Measurements from ENCODE around the gene NRAP. TPM values are rescaled to one million over a fixed set of nuclear protein-coding genes. Genes with fewer than 3 reads are reported as not detected.

The NRAP gene
- total RNA-seq, 1 experiment from 2014 or later: not detected

- Histone ChIP-seq H2BK12ac (ENCODE audit: insufficient read length, low read depth, low read length) (no peak overlapping the region), H3K9me3 (ENCODE audit: control insufficient read depth, low read depth, low read length) (no peaks in the 10 kb centered on the region), H3K14ac (ENCODE audit: insufficient read depth, low read length) (no peak overlapping the region), H2AFZ (ENCODE audit: low read length) (no peak overlapping the region), H4K20me1 (ENCODE audit: control insufficient read depth, insufficient read depth, insufficient read length) (no peaks in the 10 kb centered on the region), H3K79me1 (ENCODE audit: insufficient read depth, low read depth, low read length, poor library complexity, severe bottlenecking) (no peaks in the 10 kb centered on the region), H3K79me2 (ENCODE audit: insufficient read depth, low read length) (no peaks in the 10 kb centered on the region), H3K9ac (ENCODE audit: extremely low read depth, insufficient read length, low read length) (no peak overlapping the region), H2BK5ac (ENCODE audit: insufficient read length, low read length) (no peak overlapping the region), H3T11ph (ENCODE audit: low read length) (no peak overlapping the region), H3K27me3 (ENCODE audit: insufficient read depth, low read length) (peaks cover 62% of the 10 kb centered on the region), H3K56ac (ENCODE audit: insufficient read length, low read depth, low read length) (no peak overlapping the region), H3K18ac (ENCODE audit: insufficient read length, low read depth, low read length) (no peak overlapping the region), H3K23ac (ENCODE audit: insufficient read length, low read depth, low read length) (no peak overlapping the region), H2AK5ac (ENCODE audit: insufficient read length, low read length) (no peak overlapping the region), H3K23me2 (ENCODE audit: insufficient read length, low read depth, low read length, poor library complexity, severe bottlenecking) (peaks cover 2% of the 10 kb centered on the region), H4K91ac (ENCODE audit: insufficient read length, low read depth, low read length) (no peak overlapping the region), H3K27ac (ENCODE audit: insufficient read length, low read depth, low read length) (no peak overlapping the region), H2BK15ac (ENCODE audit: low read depth, low read length) (no peak overlapping the region), H4K5ac (ENCODE audit: insufficient read length, low read depth, low read length) (no peak overlapping the region), H2BK120ac (ENCODE audit: low read depth, low read length, poor library complexity, severe bottlenecking) (no peak overlapping the region), H2BK20ac (ENCODE audit: low read depth, low read length, poor library complexity, severe bottlenecking) (no peak overlapping the region), H4K8ac (replicated peaks; ENCODE audit: insufficient read length, low read depth, low read length) (no peak overlapping the region), H3K4me1 (ENCODE audit: insufficient read depth, low read length) (peaks cover 2% of the 10 kb centered on the region; the same call in 1 of the 2 replicates), H3K4me2 (ENCODE audit: insufficient read depth, insufficient read length, low read length) (no peak overlapping the region), H3K4ac (ENCODE audit: low read depth, low read length) (no peak overlapping the region)
- H3K27me3 Mint-ChIP-seq (ENCODE audit: low read depth): peaks cover 96% of the 10 kb centered on the region
- H3K9me3 Mint-ChIP-seq: peaks cover 4 to 19% of the 10 kb centered on the region in 2 experiments; a peak in 3 of 5 replicates
- H3K27ac Mint-ChIP-seq: no peak overlapping the region
- TF ChIP-seq CTCF (conservative IDR thresholded peaks at IDR 0.05): no peak
- no peak for DNase-seq
- no peak overlapping the region for H3K4me3 Mint-ChIP-seq
- WGBS (ENCODE audit: extremely low coverage, insufficient read length, low lambda C conversion rate): no CpG with 5 or more reads among the region's 3 CpGs
- H3K4me1 Mint-ChIP-seq: peaks cover 45 to 60% of the 10 kb centered on the region in 2 experiments
- no peaks in the 10 kb centered on the region for H3K36me3 Mint-ChIP-seq (ENCODE audit: insufficient read depth in 1 of 3, low read depth in 3 of 3)
Observed at GRCh38 chr10:113561214-113561613, 102.6 kb downstream of the NRAP start.

All from H9 (cell line).